ENCODE measurements around the gene TSHZ2. TPM values are rescaled to one million over a fixed set of nuclear protein-coding genes. Genes with fewer than 3 reads are reported as not detected.

TSHZ2 gene
- total RNA-seq, 1 donor from 2014 or later = 51.9 TPM

DNA sequence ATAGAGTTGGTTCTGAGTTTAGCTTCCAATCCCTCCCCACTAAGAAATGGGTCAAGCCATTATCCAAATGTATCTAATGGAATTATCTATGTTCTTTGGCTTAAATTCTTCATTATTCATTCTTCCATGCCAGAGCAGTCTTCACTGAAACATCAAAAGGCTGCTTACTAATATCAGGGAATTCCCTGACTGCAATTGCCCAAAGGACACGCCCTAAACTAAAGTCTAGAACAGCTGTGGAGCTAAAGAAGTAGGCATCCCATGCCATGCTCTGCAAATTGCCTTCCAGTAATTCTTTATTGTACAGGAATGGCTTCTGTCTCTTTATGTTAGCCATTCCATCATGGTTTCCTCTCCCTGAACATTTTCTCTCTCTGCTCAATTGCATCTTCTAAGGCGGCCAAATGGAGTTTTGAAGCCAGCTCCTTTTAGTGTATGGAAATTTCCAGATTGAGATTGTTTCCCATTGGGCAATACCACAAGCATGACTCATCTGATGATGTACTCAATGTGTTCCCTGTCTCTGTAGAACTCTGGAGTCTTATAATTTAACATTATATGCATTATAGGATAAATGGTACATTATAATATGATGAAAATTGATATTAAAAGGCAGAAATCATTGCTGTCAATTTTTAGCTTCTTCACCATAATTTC, 28.8 kb upstream of the TSHZ2 start:
- H3K27me3 ChIP-seq = no peaks in the 10 kb centered on the region
- no peak for DNase-seq (ENCODE audit: low spot score in 2 of 2)
- no peaks in the 10 kb centered on the region for H3K36me3 ChIP-seq
- no peak for TF ChIP-seq CTCF (IDR thresholded peaks at IDR 0.05)
- no peaks in the 10 kb centered on the region for H3K4me1 ChIP-seq
- H3K27ac ChIP-seq = no peak overlapping the region
- intact Hi-C loops (cut with DNase I) = no loop called here
- no peak overlapping the region for H3K4me3 ChIP-seq
- H3K9me3 ChIP-seq = no peaks in the 10 kb centered on the region

GRCh38 chr20:52945268-52945667, 26.9 kb upstream of the TSHZ2 start:
- H3K27me3 ChIP-seq = no peaks in the 10 kb centered on the region
- intact Hi-C loops (cut with DNase I) = no loop called here

DNA sequence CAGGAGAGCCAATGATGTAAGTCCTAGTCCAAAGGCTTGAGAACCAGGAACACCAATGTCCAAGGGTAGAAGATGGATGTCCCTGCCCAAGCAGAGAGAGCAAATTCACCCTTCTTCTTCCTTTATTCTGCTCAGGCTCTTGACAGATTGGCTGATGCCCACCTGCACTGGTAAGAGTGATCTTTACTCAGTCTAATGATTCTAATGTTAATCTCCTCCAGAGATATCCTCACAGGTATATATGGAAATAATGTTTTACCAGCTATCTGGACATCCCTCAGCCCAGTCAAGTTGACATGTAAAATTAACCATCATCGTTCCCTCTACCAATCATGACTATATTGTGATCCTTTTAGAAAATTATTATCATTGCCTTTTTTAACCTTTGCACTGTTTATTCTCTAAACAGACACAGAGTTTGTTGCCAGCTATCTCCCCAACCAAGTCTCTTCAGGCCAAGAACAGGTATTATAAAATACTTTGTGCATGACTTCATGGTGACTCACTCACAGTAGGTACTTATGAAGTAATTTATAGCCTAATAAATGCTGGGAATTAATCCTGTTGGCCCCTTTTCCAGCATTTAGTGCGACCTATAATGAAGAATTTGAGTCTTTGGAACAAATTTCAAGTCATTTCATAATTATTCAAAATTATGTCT, 26.2 kb upstream of the TSHZ2 start:
- Histone ChIP-seq H3K9me3 (no peaks in the 10 kb centered on the region), H3K36me3 (no peaks in the 10 kb centered on the region), H3K27me3 (no peaks in the 10 kb centered on the region), H3K27ac (no peak overlapping the region), H3K4me1 (no peaks in the 10 kb centered on the region), H3K4me3 (no peak overlapping the region)
- intact Hi-C loops (cut with DNase I) = no loop called here
- no peak for DNase-seq (ENCODE audit: low spot score in 2 of 2)
- no peak for TF ChIP-seq CTCF (IDR thresholded peaks at IDR 0.05)

More at GRCh38 chr20:52945268-52945667, 26.9 kb upstream of the TSHZ2 start:
- no peaks in the 10 kb centered on the region for H3K9me3 ChIP-seq
- H3K27ac ChIP-seq = no peak overlapping the region
- H3K36me3 ChIP-seq = no peaks in the 10 kb centered on the region
- no peak overlapping the region for H3K4me3 ChIP-seq
- DNase-seq (ENCODE audit: low spot score in 2 of 2) = no peak
- no peak for TF ChIP-seq CTCF (IDR thresholded peaks at IDR 0.05)
- H3K4me1 ChIP-seq = no peaks in the 10 kb centered on the region

DNA sequence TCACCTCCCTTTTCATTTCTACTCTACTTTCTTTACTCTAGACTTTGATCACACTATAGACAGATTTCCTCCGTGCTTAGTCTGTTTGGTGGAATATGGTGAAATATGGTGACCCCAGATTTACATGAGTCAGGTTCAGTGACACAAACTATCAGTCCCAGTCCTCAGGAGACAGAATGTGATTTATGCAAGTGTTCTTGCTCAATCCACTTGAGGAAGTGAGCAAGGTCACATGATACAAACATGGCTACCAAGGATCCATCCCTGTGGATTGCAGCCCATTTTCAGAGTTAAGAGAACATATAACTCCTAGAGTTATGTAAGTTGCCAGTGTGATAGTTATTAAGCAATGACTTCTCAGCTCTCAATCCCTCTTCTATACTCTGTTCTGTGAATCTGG, 23.7 kb upstream of the TSHZ2 start:
- H3K4me1 ChIP-seq = no peaks in the 10 kb centered on the region
- no peak for TF ChIP-seq CTCF (IDR thresholded peaks at IDR 0.05)
- DNase-seq (ENCODE audit: low spot score in 2 of 2) = no peak
- H3K27me3 ChIP-seq = no peaks in the 10 kb centered on the region
- H3K27ac ChIP-seq = no peak overlapping the region
- no peaks in the 10 kb centered on the region for H3K36me3 ChIP-seq
- no peak overlapping the region for H3K4me3 ChIP-seq
- H3K9me3 ChIP-seq = no peaks in the 10 kb centered on the region
- intact Hi-C loops (cut with DNase I) = no loop called here

- Histone ChIP-seq H3K4me3 (no peak overlapping the region), H3K27me3 (no peaks in the 10 kb centered on the region), H3K36me3 (no peaks in the 10 kb centered on the region), H3K27ac (no peak overlapping the region), H3K9me3 (no peaks in the 10 kb centered on the region), H3K4me1 (no peaks in the 10 kb centered on the region)
- TF ChIP-seq CTCF (IDR thresholded peaks at IDR 0.05) = no peak
- DNase-seq (ENCODE audit: low spot score in 2 of 2) = no peak
- intact Hi-C loops (cut with DNase I) = no loop called here
Observed at GRCh38 chr20:52953020-52953419, 19.1 kb upstream of the TSHZ2 start.

Measured in ascending aorta (tissue), 2 donors.